ENCODE results near the gene ZSCAN10.

Gene ZSCAN10

GRCh38 chr16:3112058-3112880 is 13.2 kb upstream of the ZSCAN10 start, which contains the start of gene ZNF205:
ZNF205 (plus strand) TSS chr16:3112586; CDS start chr16:3113431, 845 bp downstream.
- in situ Hi-C loops (cut with MboI; ENCODE audit: low sequenced_read_pairs), result no loop called here

GRCh38 chr16:3106205-3106928 is 7.3 kb upstream of the ZSCAN10 start:
- in situ Hi-C loops (cut with MboI; ENCODE audit: low sequenced_read_pairs), result no loop called here

- in situ Hi-C loops (cut with MboI; ENCODE audit: low sequenced_read_pairs), result no loop called here
Measured at GRCh38 chr16:3101841-3102470, 2.9 kb upstream of the ZSCAN10 start.

- in situ Hi-C loops (cut with MboI; ENCODE audit: low sequenced_read_pairs), result no loop called here
Measured at GRCh38 chr16:3101018-3101840, 2.1 kb upstream of the ZSCAN10 start.

- in situ Hi-C loops (cut with MboI; ENCODE audit: low sequenced_read_pairs), result no loop called here
Measured at GRCh38 chr16:3099732-3100499, 822 bp upstream of the ZSCAN10 start.

- in situ Hi-C loops (cut with MboI; ENCODE audit: low sequenced_read_pairs), result no loop called here
Measured at GRCh38 chr16:3099395-3099731, 269 bp upstream of the ZSCAN10 start.

GRCh38 chr16:3097266-3097665 is 1.8 kb downstream of the ZSCAN10 start:
- in situ Hi-C loops (cut with MboI; ENCODE audit: low sequenced_read_pairs), result no loop called here

- in situ Hi-C loops (cut with MboI; ENCODE audit: low sequenced_read_pairs), result no loop called here
Measured at GRCh38 chr16:3096362-3096761, 2.7 kb downstream of the ZSCAN10 start.

- in situ Hi-C loops (cut with MboI; ENCODE audit: low sequenced_read_pairs), result no loop called here
Measured at GRCh38 chr16:3095869-3096268, 3.2 kb downstream of the ZSCAN10 start.

GRCh38 chr16:3094289-3095027 is 4.6 kb downstream of the ZSCAN10 start:
- in situ Hi-C loops (cut with MboI; ENCODE audit: low sequenced_read_pairs), result no loop called here

GRCh38 chr16:3092501-3092941 is 6.6 kb downstream of the ZSCAN10 start:
- in situ Hi-C loops (cut with MboI; ENCODE audit: low sequenced_read_pairs), result no loop called here

GRCh38 chr16:3091551-3091950 is 7.5 kb downstream of the ZSCAN10 start:
- in situ Hi-C loops (cut with MboI; ENCODE audit: low sequenced_read_pairs), result no loop called here

GRCh38 chr16:3089717-3090592 is 9.1 kb downstream of the ZSCAN10 start:
- in situ Hi-C loops (cut with MboI; ENCODE audit: low sequenced_read_pairs), result no loop called here

GRCh38 chr16:3088925-3089716 is 10.0 kb downstream of the ZSCAN10 start:
- in situ Hi-C loops (cut with MboI; ENCODE audit: low sequenced_read_pairs), result no loop called here

- in situ Hi-C loops (cut with MboI; ENCODE audit: low sequenced_read_pairs), result no loop called here
Measured at GRCh38 chr16:3088450-3088849, 10.6 kb downstream of the ZSCAN10 start.

GRCh38 chr16:3087243-3088235 is 11.6 kb downstream of the ZSCAN10 start:
- in situ Hi-C loops (cut with MboI; ENCODE audit: low sequenced_read_pairs), result no loop called here
